ENCODE results near the gene GKN1. TPM values are rescaled to one million over a fixed set of nuclear protein-coding genes. Genes with fewer than 3 reads are reported as not detected.

GKN1 gene
- total and polyA plus RNA-seq, 2 donors (not counting 3 experiments of a cell fraction or from before 2014, with no cell fraction given) = not detected

- no peaks in the 10 kb centered on the region for H3K36me3 ChIP-seq (ENCODE audit: control insufficient read depth in 2 of 2, extremely low read depth in 1 of 2, insufficient read depth in 2 of 2, low read length in 2 of 2)
- peaks cover 17 to 27% of the 10 kb centered on the region in 2 experiments for H3K27me3 ChIP-seq (ENCODE audit: control insufficient read depth in 2 of 2, insufficient read depth in 2 of 2, low read length in 2 of 2)
- no peak overlapping the region for H3K4me3 ChIP-seq (replicated peaks in 1 of 3; ENCODE audit: insufficient read depth in 1 of 3, low read depth in 1 of 3, low read length in 3 of 3)
- no peaks in the 10 kb centered on the region for H3K79me2 ChIP-seq (ENCODE audit: control insufficient read depth, insufficient read depth, low read length)
- CTCF ChIA-PET = no interaction called here
- H3K4me2 ChIP-seq (ENCODE audit: insufficient read depth, low read length) = no peak overlapping the region
- intact Hi-C loops (cut with micrococcal nuclease) = no loop called here
- H4K20me1 ChIP-seq (replicated peaks; ENCODE audit: control insufficient read depth, extremely low read depth, insufficient read depth, low read length) = no peaks in the 10 kb centered on the region
- FAIRE-seq = no peak
- TF ChIP-seq POLR2AphosphoS5 (IDR thresholded peaks at IDR 0.05; ENCODE audit: insufficient read depth, low read depth, low read length) (no peak), CTCF (IDR thresholded peaks at IDR 0.05; ENCODE audit: extremely low read depth in 1 of 2, insufficient read depth in 1 of 2, low read depth in 1 of 2, low read length in 2 of 2) (no peak), GATA2 (IDR thresholded peaks at IDR 0.05; ENCODE audit: insufficient read depth, insufficient read length, low read depth, low read length) (no peak), EZH2 (IDR thresholded peaks at IDR 0.05; ENCODE audit: borderline replicate concordance, low read depth, low read length, severe bottlenecking) (no peak), MYC (IDR thresholded peaks at IDR 0.05; ENCODE audit: low read depth, low read length) (no peak), FOS (IDR thresholded peaks at IDR 0.05; ENCODE audit: borderline replicate concordance, insufficient read depth, low read length) (no peak), JUN (IDR thresholded peaks at IDR 0.05; ENCODE audit: borderline replicate concordance, insufficient read depth, insufficient read length, low read depth) (no peak), POLR2A (IDR thresholded peaks at IDR 0.05; ENCODE audit: low read depth, low read length) (no peak)
- H2AFZ ChIP-seq (ENCODE audit: low read depth, low read length) = no peak overlapping the region
- H3K9me3 ChIP-seq (replicated peaks; ENCODE audit: control insufficient read depth, insufficient read depth, low read length) = no peaks in the 10 kb centered on the region
- no peak for DNase-seq (ENCODE audit: low read depth, low spot score)
- POLR2A ChIA-PET = no interaction called here
- H3K9me1 ChIP-seq (replicated peaks; ENCODE audit: control insufficient read depth, extremely low read depth, insufficient read depth, low read length) = no peaks in the 10 kb centered on the region
- BruUV-seq (replicated peaks) = no TSS peak
- no peak overlapping the region for H3K9ac ChIP-seq (replicated peaks; ENCODE audit: extremely low read depth, insufficient read depth, low read length)
- no peaks in the 10 kb centered on the region for H3K4me1 ChIP-seq (ENCODE audit: control insufficient read depth, extremely low read depth, insufficient read depth, low read length)
- H3K27ac ChIP-seq (ENCODE audit: insufficient read depth, low read depth, low read length) = no peak overlapping the region
- dilution Hi-C loops (cut with MboI; ENCODE audit: extremely low pct_ligation_motif_present, low sequenced_read_pairs) = no loop called here
Measured at GRCh38 chr2:68994864-68995263, 20.4 kb downstream of the GKN1 start.

Measured in endothelial cell of umbilical vein (primary cell).